ENCODE results near the gene VSIG1.

The VSIG1 gene

GRCh38 chrX:108097380-108097779 is 52.5 kb downstream of the VSIG1 start:
- peak; percentile 42 for DNase-seq (ENCODE audit: low read depth)
- H3K4me3 ChIP-seq (ENCODE audit: control insufficient read depth, low read depth, low read length): no peak overlapping the region
- TF ChIP-seq CTCF (conservative IDR thresholded peaks at IDR 0.05; ENCODE audit: control insufficient read depth, insufficient read depth, low read depth, low read length): no peak

GRCh38 chrX:108105473-108105872 is 60.6 kb downstream of the VSIG1 start:
- no peak for DNase-seq (ENCODE audit: low read depth)
- no peak for TF ChIP-seq CTCF (conservative IDR thresholded peaks at IDR 0.05; ENCODE audit: control insufficient read depth, insufficient read depth, low read depth, low read length)
- H3K4me3 ChIP-seq (ENCODE audit: control insufficient read depth, low read depth, low read length): no peak overlapping the region

- DNase-seq (ENCODE audit: low read depth): no peak
- no peak for TF ChIP-seq CTCF (conservative IDR thresholded peaks at IDR 0.05; ENCODE audit: control insufficient read depth, insufficient read depth, low read depth, low read length)
- H3K4me3 ChIP-seq (ENCODE audit: control insufficient read depth, low read depth, low read length): no peak overlapping the region
Measured at GRCh38 chrX:108114541-108114940, 69.7 kb downstream of the VSIG1 start.

- H3K4me3 ChIP-seq (ENCODE audit: control insufficient read depth, low read depth, low read length): no peak overlapping the region
- TF ChIP-seq CTCF (conservative IDR thresholded peaks at IDR 0.05; ENCODE audit: control insufficient read depth, insufficient read depth, low read depth, low read length): no peak
- no peak for DNase-seq (ENCODE audit: low read depth)
Measured at GRCh38 chrX:108117988-108118387, 73.1 kb downstream of the VSIG1 start.

GRCh38 chrX:108121291-108121690 is 76.4 kb downstream of the VSIG1 start:
- no peak for DNase-seq (ENCODE audit: low read depth)
- no peak for TF ChIP-seq CTCF (conservative IDR thresholded peaks at IDR 0.05; ENCODE audit: control insufficient read depth, insufficient read depth, low read depth, low read length)
- no peak overlapping the region for H3K4me3 ChIP-seq (ENCODE audit: control insufficient read depth, low read depth, low read length)

GRCh38 chrX:108122748-108123147 is 77.9 kb downstream of the VSIG1 start:
- no peak for TF ChIP-seq CTCF (conservative IDR thresholded peaks at IDR 0.05; ENCODE audit: control insufficient read depth, insufficient read depth, low read depth, low read length)
- DNase-seq (ENCODE audit: low read depth): peak; percentile 45
- H3K4me3 ChIP-seq (ENCODE audit: control insufficient read depth, low read depth, low read length): no peak overlapping the region
